Dendritic cell treated with granulocyte-macrophage colony-stimulating factor and Interleukin-4, amounts not matched to agents 40 ng/mL and 50 ng/mL, for 4 days (primary cell): ENCODE measurements around the gene AMOTL1.
"Not testable (repeated sequence)": the region's sequence is repeated elsewhere in the genome, so short reads cannot be mapped to it uniquely, and the experiment has no call there.

Experiments used
- H3K27ac Mint-ChIP-seq: one replicate; pipeline ENCODE4 v1.8.0; 2022; ENCODE audit warnings: mild to moderate bottlenecking, mixed read lengths
- H3K27me3 Mint-ChIP-seq: one replicate; pipeline ENCODE4 v1.8.0; 2022; ENCODE audit warnings: mild to moderate bottlenecking, mixed read lengths
- H3K36me3 Mint-ChIP-seq: one replicate; pipeline ENCODE4 v1.8.0; 2022; ENCODE audit warnings: low read depth, mixed read lengths
- H3K4me1 Mint-ChIP-seq: one replicate; pipeline ENCODE4 v1.8.0; 2022; ENCODE audit warnings: low read depth, mixed read lengths
- H3K4me3 Mint-ChIP-seq: one replicate; pipeline ENCODE4 v1.8.0; 2022; ENCODE audit warnings: mild to moderate bottlenecking, moderate library complexity, mixed read lengths
- H3K9me3 Mint-ChIP-seq: one replicate; pipeline ENCODE4 v1.8.0; 2022; ENCODE audit warnings: mixed read lengths
- intact Hi-C: fragments of 100-400 bp; cut with micrococcal nuclease; formaldehyde crosslinking; loops from one replicate; pipeline ENCODE4 v1.15.0; 2022

Gene AMOTL1

GRCh38 chr11:94796190-94796580 is 28.0 kb downstream of the AMOTL1 start:
- no peaks in the 10 kb centered on the region for H3K36me3 Mint-ChIP-seq
- H3K27me3 Mint-ChIP-seq, result no peaks in the 10 kb centered on the region
- H3K27ac Mint-ChIP-seq, result no peak overlapping the region
- no peak overlapping the region for H3K4me3 Mint-ChIP-seq
- intact Hi-C loops, result no loop called here
- peaks cover 9% of the 10 kb centered on the region for H3K4me1 Mint-ChIP-seq
- no peaks in the 10 kb centered on the region for H3K9me3 Mint-ChIP-seq

DNA sequence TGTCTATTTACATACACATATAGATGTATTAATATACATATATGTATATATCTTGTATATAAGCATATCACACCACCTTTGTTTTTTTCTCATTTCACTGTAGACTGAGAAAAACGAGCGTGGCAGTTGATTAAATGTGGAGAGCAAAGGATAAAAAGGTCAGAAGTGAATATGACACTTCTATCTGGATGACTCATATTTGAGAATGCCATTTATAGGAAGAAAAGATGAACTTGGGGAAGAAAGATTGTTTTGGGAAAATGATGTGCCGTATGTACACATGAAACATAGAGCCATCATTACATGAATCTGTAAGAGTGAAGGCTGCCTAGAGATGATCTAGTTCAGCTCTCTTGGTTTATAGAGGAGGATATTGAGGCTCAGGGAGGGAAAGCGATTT is 28.7 kb downstream of the AMOTL1 start:
- Mint-ChIP-seq H3K27me3 (no peaks in the 10 kb centered on the region), H3K36me3 (no peaks in the 10 kb centered on the region), H3K27ac (no peak overlapping the region), H3K4me3 (no peak overlapping the region), H3K9me3 (no peaks in the 10 kb centered on the region), H3K4me1 (peaks cover 9% of the 10 kb centered on the region)
- intact Hi-C loops, result no loop called here

DNA sequence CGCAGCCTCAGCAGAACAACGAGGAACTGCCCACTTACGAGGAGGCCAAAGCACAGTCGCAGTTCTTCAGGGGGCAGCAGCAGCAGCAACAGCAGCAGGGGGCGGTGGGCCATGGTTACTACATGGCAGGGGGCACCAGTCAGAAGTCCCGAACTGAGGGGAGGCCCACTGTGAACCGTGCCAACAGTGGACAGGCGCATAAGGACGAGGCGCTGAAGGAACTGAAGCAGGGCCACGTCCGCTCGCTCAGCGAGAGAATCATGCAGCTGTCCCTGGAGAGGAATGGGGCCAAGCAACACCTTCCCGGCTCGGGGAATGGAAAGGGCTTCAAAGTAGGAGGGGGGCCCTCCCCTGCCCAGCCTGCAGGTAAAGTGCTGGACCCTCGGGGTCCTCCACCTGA is 31.6 kb downstream of the AMOTL1 start:
- no peak overlapping the region for H3K27ac Mint-ChIP-seq
- no peaks in the 10 kb centered on the region for H3K36me3 Mint-ChIP-seq
- H3K4me1 Mint-ChIP-seq, result peaks cover 4% of the 10 kb centered on the region
- no peaks in the 10 kb centered on the region for H3K9me3 Mint-ChIP-seq
- no peaks in the 10 kb centered on the region for H3K27me3 Mint-ChIP-seq
- H3K4me3 Mint-ChIP-seq, result no peak overlapping the region
- intact Hi-C loops, result no loop called here

DNA sequence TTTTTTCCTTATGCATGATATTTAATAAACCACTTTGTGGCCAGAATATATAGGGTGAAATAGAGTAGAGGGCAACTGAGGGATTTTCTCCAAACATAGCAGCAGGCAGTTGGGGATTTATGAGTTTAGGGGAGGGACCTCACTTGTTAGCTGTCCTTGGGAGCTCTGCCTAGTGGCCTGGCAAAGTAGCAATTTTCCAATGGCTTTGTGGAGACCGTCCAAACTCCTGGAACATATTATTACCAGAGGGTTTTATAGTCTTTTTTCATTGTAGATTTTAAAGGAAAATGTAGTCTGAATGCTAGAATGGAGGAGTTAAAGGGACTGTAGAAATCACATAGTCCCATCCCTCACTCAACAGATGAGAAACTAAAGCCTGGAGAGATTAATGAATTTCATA is 32.3 kb downstream of the AMOTL1 start:
- Mint-ChIP-seq H3K36me3 (no peaks in the 10 kb centered on the region), H3K4me1 (no peaks in the 10 kb centered on the region), H3K27me3 (no peaks in the 10 kb centered on the region), H3K4me3 (no peak overlapping the region), H3K27ac (no peak overlapping the region), H3K9me3 (no peaks in the 10 kb centered on the region)
- intact Hi-C loops, result no loop called here

DNA sequence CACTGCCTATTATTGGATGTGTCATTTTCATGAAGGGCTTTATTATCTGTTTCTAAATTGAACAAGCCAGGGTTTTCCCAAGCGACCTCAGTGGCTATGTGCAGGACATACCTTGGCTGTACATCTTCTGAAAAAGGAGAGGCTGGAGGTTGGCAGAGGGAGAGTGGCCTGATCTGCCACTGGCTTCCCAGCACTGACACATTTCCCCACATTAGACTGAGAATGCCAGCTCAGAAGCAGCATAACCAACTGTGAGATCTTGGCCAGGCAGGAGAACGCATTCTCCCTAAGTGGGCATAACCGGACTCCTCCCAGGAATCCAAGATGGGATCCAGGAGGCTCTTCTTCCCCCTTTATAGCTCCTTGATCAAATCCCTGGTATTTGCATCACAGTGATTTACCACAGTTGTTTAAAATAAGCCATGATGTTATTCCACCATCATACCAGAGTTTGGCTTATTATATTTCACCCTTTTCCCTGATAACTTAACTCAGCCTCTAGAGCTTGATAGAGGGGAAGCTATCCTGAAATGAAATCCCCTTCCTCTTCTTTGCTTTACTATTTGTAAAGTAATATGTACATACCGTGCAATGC is 33.8 kb downstream of the AMOTL1 start:
- H3K9me3 Mint-ChIP-seq, result no peaks in the 10 kb centered on the region
- intact Hi-C loops, result no loop called here
- no peaks in the 10 kb centered on the region for H3K4me1 Mint-ChIP-seq
- no peak overlapping the region for H3K27ac Mint-ChIP-seq
- H3K27me3 Mint-ChIP-seq, result no peaks in the 10 kb centered on the region
- no peaks in the 10 kb centered on the region for H3K36me3 Mint-ChIP-seq
- H3K4me3 Mint-ChIP-seq, result no peak overlapping the region

DNA sequence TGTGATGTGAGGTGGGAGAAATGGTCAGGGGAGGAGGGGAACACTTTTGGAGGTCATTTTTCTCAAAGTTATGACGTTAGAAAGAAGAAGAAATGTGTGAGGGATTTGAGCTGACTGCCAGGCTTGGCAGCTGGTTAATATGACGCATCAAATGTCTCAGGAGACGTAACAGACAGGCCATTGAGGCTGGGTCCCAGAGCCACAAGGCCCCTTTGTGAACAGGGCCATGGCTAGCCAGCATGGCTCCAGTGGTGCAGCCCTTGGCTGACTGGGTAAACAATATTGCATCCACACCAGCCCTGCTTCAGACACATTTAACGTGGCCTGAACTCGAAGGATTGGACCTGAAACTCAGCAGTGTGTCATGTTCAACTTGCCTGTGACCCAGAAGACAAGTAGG is 34.3 kb downstream of the AMOTL1 start:
- Mint-ChIP-seq H3K4me1 (no peaks in the 10 kb centered on the region), H3K9me3 (no peaks in the 10 kb centered on the region), H3K4me3 (no peak overlapping the region), H3K27me3 (no peaks in the 10 kb centered on the region), H3K36me3 (no peaks in the 10 kb centered on the region), H3K27ac (no peak overlapping the region)
- intact Hi-C loops, result no loop called here

DNA sequence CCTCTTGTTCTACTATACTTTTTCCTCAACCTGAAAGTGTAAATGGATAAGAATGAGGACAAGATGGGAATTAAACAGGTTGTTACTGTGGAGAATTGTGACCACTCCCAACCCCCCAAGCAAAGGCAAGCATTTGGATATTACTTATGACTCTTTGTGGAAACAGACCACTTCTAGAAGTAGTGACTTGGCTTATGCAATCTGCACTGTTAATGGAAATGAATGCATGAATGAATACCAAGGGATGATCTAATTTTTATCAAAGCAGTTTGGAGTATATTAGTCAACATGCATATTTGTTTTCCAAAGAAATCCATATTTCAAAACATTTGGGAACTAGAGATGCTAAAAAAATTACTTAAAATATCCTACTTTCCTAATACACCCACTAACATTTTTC is 35.3 kb downstream of the AMOTL1 start:
- intact Hi-C loops, result no loop called here
- H3K27ac Mint-ChIP-seq, result no peak overlapping the region
- H3K9me3 Mint-ChIP-seq, result no peaks in the 10 kb centered on the region
- H3K4me3 Mint-ChIP-seq, result no peak overlapping the region
- no peaks in the 10 kb centered on the region for H3K4me1 Mint-ChIP-seq
- H3K27me3 Mint-ChIP-seq, result no peaks in the 10 kb centered on the region
- H3K36me3 Mint-ChIP-seq, result no peaks in the 10 kb centered on the region

GRCh38 chr11:94804874-94805273 is 36.7 kb downstream of the AMOTL1 start:
- Mint-ChIP-seq H3K4me3 (no peak overlapping the region), H3K27me3 (no peaks in the 10 kb centered on the region), H3K4me1 (no peaks in the 10 kb centered on the region), H3K9me3 (no peaks in the 10 kb centered on the region), H3K36me3 (no peaks in the 10 kb centered on the region), H3K27ac (no peak overlapping the region)
- intact Hi-C loops, result no loop called here

DNA sequence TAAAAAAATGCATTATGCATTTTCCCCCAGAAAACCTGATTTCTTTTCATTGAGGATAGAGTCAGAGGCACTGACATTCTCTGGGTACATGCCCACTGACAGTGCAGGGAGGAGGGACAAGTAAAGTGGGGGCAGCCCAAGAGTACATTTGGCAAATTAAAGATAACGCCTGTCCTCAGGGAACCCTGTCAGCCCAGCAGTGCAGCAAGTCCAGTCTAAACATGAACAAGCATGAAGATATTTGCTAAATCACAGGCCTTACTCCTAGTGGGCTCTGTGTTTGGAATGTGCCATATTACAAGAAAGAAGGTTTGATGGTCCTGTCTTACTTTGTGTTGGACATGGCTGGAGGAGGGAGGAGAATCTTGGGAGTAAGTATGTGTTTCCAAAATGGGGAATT is 37.9 kb downstream of the AMOTL1 start:
- intact Hi-C loops, result no loop called here
- Mint-ChIP-seq H3K9me3 (no peaks in the 10 kb centered on the region), H3K27me3 (no peaks in the 10 kb centered on the region), H3K4me3 (no peak overlapping the region), H3K36me3 (no peaks in the 10 kb centered on the region), H3K27ac (no peak overlapping the region), H3K4me1 (no peaks in the 10 kb centered on the region)

- no peaks in the 10 kb centered on the region for H3K9me3 Mint-ChIP-seq
- H3K27ac Mint-ChIP-seq, result no peak overlapping the region
- H3K4me1 Mint-ChIP-seq, result no peaks in the 10 kb centered on the region
- no peaks in the 10 kb centered on the region for H3K27me3 Mint-ChIP-seq
- no peak overlapping the region for H3K4me3 Mint-ChIP-seq
- H3K36me3 Mint-ChIP-seq, result no peaks in the 10 kb centered on the region
- intact Hi-C loops, result no loop called here
These were observed 38.3 kb downstream of the AMOTL1 start for GRCh38 chr11:94806419-94806818.

GRCh38 chr11:94809251-94809650 is 41.1 kb downstream of the AMOTL1 start:
- H3K27ac Mint-ChIP-seq, result no peak overlapping the region
- H3K4me1 Mint-ChIP-seq, result no peaks in the 10 kb centered on the region
- H3K36me3 Mint-ChIP-seq, result no peaks in the 10 kb centered on the region
- H3K4me3 Mint-ChIP-seq, result no peak overlapping the region
- H3K27me3 Mint-ChIP-seq, result no peaks in the 10 kb centered on the region
- H3K9me3 Mint-ChIP-seq, result no peaks in the 10 kb centered on the region
- intact Hi-C loops, result no loop called here

DNA sequence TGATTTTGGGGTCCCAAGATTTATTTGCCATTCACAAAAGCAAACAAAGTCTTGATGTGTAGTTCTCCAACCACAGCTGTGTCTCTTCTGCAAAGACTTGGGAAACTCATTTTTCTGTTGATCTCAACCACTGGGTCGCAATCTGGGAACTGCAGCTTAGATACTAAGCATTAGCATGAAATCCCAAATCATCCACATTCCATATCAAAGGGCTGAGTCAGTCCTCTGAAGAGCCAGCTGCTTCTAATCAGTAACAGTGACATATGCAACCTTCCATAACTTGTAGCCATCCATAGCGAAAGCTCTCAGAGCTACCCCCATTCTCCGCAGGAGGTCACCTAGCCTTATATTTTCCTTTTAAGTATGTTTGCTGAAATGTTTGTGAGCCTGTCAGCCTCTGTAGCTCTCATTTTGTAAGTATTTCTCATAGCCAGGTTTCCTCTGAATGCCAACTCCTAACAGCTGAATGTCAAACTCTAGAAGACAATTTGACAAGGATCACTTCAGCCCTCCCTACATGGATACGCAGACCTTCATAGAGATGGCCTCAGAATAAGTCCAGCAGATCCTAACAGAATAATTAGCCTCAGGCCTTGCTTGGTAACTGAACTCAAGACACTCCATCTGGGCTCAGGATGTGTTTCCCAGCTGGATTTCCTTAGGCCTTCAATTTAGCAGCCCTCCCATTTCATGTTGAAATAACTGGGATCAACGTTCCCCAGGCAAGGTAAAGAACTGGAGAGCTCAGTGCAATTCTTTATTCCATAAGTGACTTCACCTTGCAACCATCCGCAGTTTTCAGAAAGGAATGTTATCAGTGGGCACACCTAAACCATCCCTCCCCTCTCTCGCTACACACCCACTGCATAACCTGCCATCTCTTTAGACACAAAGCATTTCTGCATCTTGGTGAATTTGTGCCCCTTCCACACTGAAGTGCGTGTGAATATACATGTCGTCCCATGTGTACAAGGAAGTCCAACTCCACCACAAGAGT is 44.9 kb downstream of the AMOTL1 start:
- H3K4me3 Mint-ChIP-seq, H3K27me3 Mint-ChIP-seq, H3K27ac Mint-ChIP-seq, intact Hi-C loops, H3K4me1 Mint-ChIP-seq, H3K36me3 Mint-ChIP-seq, H3K9me3 Mint-ChIP-seq: not testable (repeated sequence)

GRCh38 chr11:94814272-94814976 is 46.3 kb downstream of the AMOTL1 start:
- H3K4me3 Mint-ChIP-seq, result no peak overlapping the region
- H3K4me1 Mint-ChIP-seq, result no peaks in the 10 kb centered on the region
- no peaks in the 10 kb centered on the region for H3K36me3 Mint-ChIP-seq
- peaks cover 9% of the 10 kb centered on the region for H3K9me3 Mint-ChIP-seq
- intact Hi-C loops, result no loop called here
- no peak overlapping the region for H3K27ac Mint-ChIP-seq
- H3K27me3 Mint-ChIP-seq, result no peaks in the 10 kb centered on the region

DNA sequence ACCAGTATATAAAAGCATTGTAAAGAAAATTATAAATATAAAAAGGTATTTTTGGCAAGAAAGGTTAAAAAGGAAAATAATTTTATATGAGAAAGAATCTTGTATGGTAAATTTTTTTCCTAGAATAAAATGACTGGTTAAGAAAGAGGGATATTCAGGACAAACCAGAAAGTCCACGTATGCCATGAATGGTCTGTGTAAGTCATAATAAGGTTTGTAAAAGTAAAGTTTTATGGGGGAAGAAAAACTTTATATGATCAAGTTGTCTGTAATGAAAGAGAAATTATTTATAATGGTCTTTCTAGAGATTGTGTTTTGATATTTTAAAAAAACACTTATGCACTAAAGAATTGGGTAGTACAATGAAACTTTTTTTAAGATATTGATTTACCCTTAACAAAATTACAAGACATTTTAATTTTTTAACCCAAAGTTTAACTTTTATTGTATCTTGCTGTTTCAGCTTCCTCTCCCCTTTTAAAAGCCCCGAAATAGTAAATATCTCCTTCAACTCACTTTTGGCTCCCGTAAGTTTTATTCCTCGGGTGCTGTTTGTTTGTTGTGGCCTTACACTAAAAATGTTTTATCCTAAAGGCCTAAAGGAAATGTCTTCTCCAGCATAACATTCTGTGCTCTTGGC is 47.7 kb downstream of the AMOTL1 start:
- Mint-ChIP-seq H3K4me3 (no peak overlapping the region), H3K27me3 (no peaks in the 10 kb centered on the region), H3K27ac (no peak overlapping the region), H3K4me1 (no peaks in the 10 kb centered on the region), H3K9me3 (peaks cover 9% of the 10 kb centered on the region), H3K36me3 (no peaks in the 10 kb centered on the region)
- intact Hi-C loops, result no loop called here
